ENCODE results near the gene ALDH2. TPM values are rescaled to one million over a fixed set of nuclear protein-coding genes. Genes with fewer than 3 reads are reported as not detected.
"Not testable (repeated sequence)": the region's sequence is repeated elsewhere in the genome, so short reads cannot be mapped to it uniquely, and the experiment has no call there.

The ALDH2 gene
- total RNA-seq (99.2 and 130 TPM in 2 replicates), polyA plus RNA-seq (164 and 212 TPM in 2 replicates)

- H3K4me1 ChIP-seq (ENCODE audit: low read depth) = peaks cover 6% of the 10 kb centered on the region
- DNase-seq (ENCODE audit: low read depth in 1 of 2, low spot score in 1 of 2) = peak; percentile 79 to 92
- H3K27ac ChIP-seq = no peak within 1 kb of the TSS
- no peak for TF ChIP-seq CTCF (IDR thresholded peaks at IDR 0.05; ENCODE audit: low read depth, low read length)
- H3K9me3 ChIP-seq (ENCODE audit: low read depth) = no peaks in the 10 kb centered on the region
- no peaks in the 10 kb centered on the region for H3K36me3 ChIP-seq
- peak within 1 kb of the TSS; percentile 53 for H3K4me3 ChIP-seq
- H3K27me3 ChIP-seq = no peaks in the 10 kb centered on the region
Observed at GRCh38 chr12:111766608-111767361, at the start of gene ALDH2. TSS of gene ALDH2 (plus strand) at chr12:111766933. CDS start at chr12:111766983, 50 bp downstream.

GRCh38 chr12:111719316-111719715, 47.4 kb upstream of the ALDH2 start:
- not testable (repeated sequence) for H3K9me3 ChIP-seq (ENCODE audit: low read depth)

GRCh38 chr12:111720457-111720856, 46.3 kb upstream of the ALDH2 start:
- no peaks in the 10 kb centered on the region for H3K4me1 ChIP-seq (ENCODE audit: low read depth)
- no peak for TF ChIP-seq CTCF (IDR thresholded peaks at IDR 0.05; ENCODE audit: low read depth, low read length)
- H3K36me3 ChIP-seq = peaks cover 23% of the 10 kb centered on the region
- H3K27me3 ChIP-seq = no peaks in the 10 kb centered on the region
- no peak for DNase-seq (ENCODE audit: low read depth in 1 of 2, low spot score in 1 of 2)
- no peak overlapping the region for H3K27ac ChIP-seq
- no peaks in the 10 kb centered on the region for H3K9me3 ChIP-seq (ENCODE audit: low read depth)
- no peak overlapping the region for H3K4me3 ChIP-seq

More at GRCh38 chr12:111719316-111719715, 47.4 kb upstream of the ALDH2 start:
- not testable (repeated sequence) for H3K4me3 ChIP-seq; H3K27ac ChIP-seq; DNase-seq (ENCODE audit: low read depth in 1 of 2, low spot score in 1 of 2); H3K4me1 ChIP-seq (ENCODE audit: low read depth); H3K27me3 ChIP-seq
- peaks cover 27% of the 10 kb centered on the region for H3K36me3 ChIP-seq

GRCh38 chr12:111723646-111724360, 42.9 kb upstream of the ALDH2 start:
- peaks cover 24% of the 10 kb centered on the region for H3K36me3 ChIP-seq
- H3K27ac ChIP-seq; DNase-seq (ENCODE audit: low read depth in 1 of 2, low spot score in 1 of 2); H3K4me3 ChIP-seq; H3K27me3 ChIP-seq; H3K4me1 ChIP-seq (ENCODE audit: low read depth); H3K9me3 ChIP-seq (ENCODE audit: low read depth): not testable (repeated sequence)

- Histone ChIP-seq H3K4me3 (no peak overlapping the region), H3K36me3 (peaks cover 11% of the 10 kb centered on the region), H3K9me3 (ENCODE audit: low read depth) (no peaks in the 10 kb centered on the region), H3K27me3 (no peaks in the 10 kb centered on the region), H3K27ac (no peak overlapping the region), H3K4me1 (ENCODE audit: low read depth) (no peaks in the 10 kb centered on the region)
- no peak for DNase-seq (ENCODE audit: low read depth in 1 of 2, low spot score in 1 of 2)
- no peak for TF ChIP-seq CTCF (IDR thresholded peaks at IDR 0.05; ENCODE audit: low read depth, low read length)
Observed at GRCh38 chr12:111728795-111729194, 37.9 kb upstream of the ALDH2 start.

- Histone ChIP-seq H3K4me3 (no peak overlapping the region), H3K36me3 (peaks cover 17% of the 10 kb centered on the region), H3K9me3 (ENCODE audit: low read depth) (no peaks in the 10 kb centered on the region), H3K4me1 (ENCODE audit: low read depth) (no peaks in the 10 kb centered on the region), H3K27me3 (no peaks in the 10 kb centered on the region), H3K27ac (no peak overlapping the region)
- no peak for TF ChIP-seq CTCF (IDR thresholded peaks at IDR 0.05; ENCODE audit: low read depth, low read length)
- no peak for DNase-seq (ENCODE audit: low read depth in 1 of 2, low spot score in 1 of 2)
Observed at GRCh38 chr12:111730420-111730819, 36.3 kb upstream of the ALDH2 start.

Data from cardiac muscle cell (in vitro differentiated cells and primary cell).